Endometrium (tissue), 2 donors: Measurements from ENCODE around the gene KCNK6.
"Not testable (repeated sequence)": the region's sequence is repeated elsewhere in the genome, so short reads cannot be mapped to it uniquely, and the experiment has no call there.

Source experiments
- FAIRE-seq: peaks from 2 replicates; lab custom pipeline; 2012; peaks lifted over from hg19 to GRCh38; lab: Jason Lieb, UNC
- donor health status: control.
- donor health status: control.

KCNK6 gene

GRCh38 chr19:38362076-38362945 lies 42.7 kb downstream of the KCNK6 start:
- FAIRE-seq, result no peak

- not testable (repeated sequence) for FAIRE-seq
Observed at GRCh38 chr19:38362946-38363688, 43.5 kb downstream of the KCNK6 start.

DNA sequence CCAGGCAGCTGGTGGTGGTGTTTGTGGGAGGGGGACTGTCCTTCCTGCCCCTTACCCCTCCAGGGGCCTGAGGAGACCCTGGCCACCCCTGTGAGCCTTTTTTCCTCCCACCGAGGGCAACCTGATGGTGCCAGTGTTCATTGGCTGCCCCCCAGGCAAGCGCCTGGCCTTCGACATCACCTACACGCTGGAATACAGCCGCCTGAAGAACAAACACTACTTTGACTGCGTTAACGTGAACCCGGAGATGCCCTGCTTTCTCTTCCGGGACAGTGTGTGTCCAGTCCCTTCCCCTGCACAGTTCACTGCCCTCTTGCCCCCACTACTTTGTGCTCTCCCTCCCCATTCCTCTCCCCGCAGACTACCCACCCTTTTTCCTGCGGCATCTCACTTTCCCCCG lies 47.4 kb downstream of the KCNK6 start:
- no peak for FAIRE-seq

DNA sequence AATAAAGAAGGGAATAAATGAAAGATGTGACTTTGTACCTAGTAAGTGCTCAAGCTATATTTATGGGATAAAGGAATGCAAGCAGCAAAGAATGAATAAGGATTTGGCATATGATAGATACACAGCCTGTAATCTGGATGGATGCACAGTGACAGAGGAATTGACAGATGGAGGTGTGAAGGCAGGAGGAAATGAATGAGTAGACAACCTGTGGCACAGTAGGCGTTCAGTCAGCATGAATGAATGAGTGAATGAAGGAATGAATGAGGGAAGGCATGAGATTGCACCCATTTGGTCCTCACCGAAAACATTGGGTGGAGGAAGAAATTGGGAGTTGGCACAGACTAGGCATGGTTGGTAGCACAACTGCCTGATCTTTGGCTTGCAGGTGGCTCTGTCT lies 49.9 kb downstream of the KCNK6 start:
- FAIRE-seq, result no peak

- FAIRE-seq, result no peak
Observed at GRCh38 chr19:38370299-38370698, 50.7 kb downstream of the KCNK6 start.

- FAIRE-seq, result no peak
Observed at GRCh38 chr19:38371081-38371480, 51.4 kb downstream of the KCNK6 start.

- FAIRE-seq, result no peak
Observed at GRCh38 chr19:38373907-38374331, 54.3 kb downstream of the KCNK6 start.

DNA sequence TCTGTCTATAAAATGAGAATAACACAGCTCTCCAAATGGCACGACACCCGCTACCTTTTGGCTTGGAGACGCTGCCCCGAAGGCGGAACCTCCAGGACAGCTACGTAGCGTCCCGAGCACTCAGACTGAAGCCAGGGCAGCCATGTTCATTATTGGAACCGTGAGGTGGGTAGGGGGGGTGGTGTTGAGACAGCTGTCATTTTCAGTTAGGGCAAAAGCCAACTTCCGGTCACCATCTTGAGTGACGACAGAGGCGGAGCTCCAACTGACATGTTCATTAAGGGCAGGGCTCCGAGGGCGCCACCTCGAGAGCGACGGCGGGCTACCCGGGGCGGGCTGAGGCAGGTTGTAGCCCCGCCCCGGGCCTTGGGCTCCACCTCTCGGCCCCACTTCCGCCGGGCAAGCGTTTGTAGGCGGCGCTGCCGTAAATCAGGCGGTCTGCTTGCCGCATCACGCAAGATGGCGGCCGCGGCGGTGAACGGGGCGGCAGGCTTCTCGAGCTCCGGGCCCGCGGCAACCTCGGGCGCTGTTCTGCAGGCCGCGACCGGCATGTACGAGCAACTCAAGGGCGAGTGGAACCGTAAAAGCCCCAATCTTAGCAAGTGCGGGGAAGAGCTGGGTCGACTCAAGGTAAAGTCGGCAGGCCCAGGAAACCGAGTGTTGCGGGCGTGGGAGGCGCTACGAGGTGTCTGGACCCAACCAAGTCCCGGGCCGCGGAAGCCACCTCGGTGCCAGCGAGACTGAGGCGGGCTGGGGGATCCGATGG lies 54.9 kb downstream of the KCNK6 start, which contains the start of gene PSMD8:
Gene PSMD8 (plus strand): TSS at position 240 of the 766 bp plus-strand sequence. CDS start 31 bp downstream, at position 271.
- peak; percentile 97 for FAIRE-seq

DNA sequence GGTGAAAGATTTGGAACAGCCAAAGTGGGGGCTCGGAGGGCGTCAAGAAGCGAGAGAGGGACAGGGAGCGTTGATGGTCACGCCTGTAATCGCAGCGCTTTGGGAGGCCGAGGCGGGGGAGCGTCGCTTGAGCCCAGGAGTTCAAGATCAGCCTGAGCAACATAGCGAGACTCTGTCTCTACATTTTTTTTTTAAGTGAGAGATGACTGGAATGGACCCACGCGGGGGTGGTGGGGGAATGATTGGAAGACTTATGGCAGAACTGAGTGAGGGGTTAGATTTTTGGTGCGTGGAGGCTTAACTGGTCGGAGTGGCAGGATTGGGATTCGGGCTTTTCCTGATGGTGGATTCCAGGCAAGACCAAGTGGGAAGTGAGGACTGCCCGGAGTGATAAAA lies 55.5 kb downstream of the KCNK6 start:
- no peak for FAIRE-seq

GRCh38 chr19:38375748-38376147 lies 56.1 kb downstream of the KCNK6 start:
- no peak for FAIRE-seq

- FAIRE-seq, result no peak
Observed at GRCh38 chr19:38376576-38376975, 56.9 kb downstream of the KCNK6 start.

GRCh38 chr19:38377052-38377451 lies 57.4 kb downstream of the KCNK6 start:
- FAIRE-seq, result no peak

- no peak for FAIRE-seq
Observed at GRCh38 chr19:38378866-38379265, 59.2 kb downstream of the KCNK6 start.

DNA sequence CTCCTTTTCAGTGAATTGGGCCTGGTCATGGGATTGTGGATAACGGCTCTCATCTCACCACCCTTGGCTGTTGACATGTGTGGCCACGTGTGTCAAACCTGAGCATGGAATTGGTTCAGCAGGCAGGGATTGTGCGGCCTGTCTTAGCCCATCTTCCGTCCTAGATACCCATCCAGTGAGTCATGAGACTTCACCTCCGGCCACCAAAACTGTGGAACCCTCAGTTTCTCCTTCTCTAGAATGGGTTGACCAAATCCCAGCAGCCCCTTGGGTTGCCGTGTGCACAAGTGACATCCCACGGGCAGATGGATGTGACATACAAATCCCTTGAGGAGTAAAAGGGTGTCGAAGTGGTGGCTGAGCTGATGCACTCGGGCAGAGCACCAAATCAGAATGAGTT lies 61.5 kb downstream of the KCNK6 start:
- FAIRE-seq, result no peak
